ENCODE measurements around the gene TNFRSF13B.
"Not testable (repeated sequence)": the region's sequence is repeated elsewhere in the genome, so short reads cannot be mapped to it uniquely, and the experiment has no call there.

The TNFRSF13B gene

DNA sequence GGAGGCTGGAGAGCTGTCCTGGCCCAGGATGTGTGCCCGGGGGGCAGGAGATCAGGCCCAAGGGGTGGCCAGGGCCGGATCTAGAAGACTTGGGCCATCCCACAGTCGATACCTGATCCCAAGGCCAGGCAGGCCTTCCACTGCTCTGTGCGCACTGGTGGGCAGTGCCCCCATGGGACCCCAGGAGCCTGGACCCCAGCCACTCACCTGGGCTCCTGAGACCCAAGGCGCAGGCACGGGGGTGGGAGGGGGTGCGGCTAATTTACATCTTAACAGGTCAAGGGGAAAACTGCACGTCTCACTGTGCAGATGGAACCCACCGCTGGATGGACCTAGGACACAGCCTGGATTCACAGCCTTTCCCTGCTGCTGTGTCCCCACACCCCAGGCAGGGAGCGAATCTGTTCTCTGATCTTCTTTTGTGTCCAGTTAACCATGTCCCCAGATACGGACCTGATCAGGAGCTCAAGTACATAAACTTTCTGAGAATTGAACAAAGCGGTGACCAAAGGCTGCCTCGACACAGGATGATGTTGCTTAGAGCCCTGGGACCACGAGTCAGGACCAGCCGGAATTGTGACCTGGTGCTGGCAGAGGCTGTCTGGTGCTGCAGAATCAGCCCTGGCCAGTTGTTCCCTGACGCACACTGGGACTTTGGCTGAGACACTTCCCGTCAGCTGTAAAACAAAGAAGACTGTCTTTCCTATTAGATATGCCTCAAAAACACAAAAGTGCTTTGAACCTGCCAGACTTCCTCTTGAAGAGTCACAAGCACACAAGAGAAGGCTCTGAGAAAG is 60.6 kb downstream of the TNFRSF13B start:
- Mint-ChIP-seq H3K9me3 (no peaks in the 10 kb centered on the region), H3K4me3 (no peak overlapping the region), H3K4me1 (peaks cover 41% of the 10 kb centered on the region), H3K27me3 (peaks cover 9% of the 10 kb centered on the region), H3K27ac (no peak overlapping the region)
- ATAC-seq: peak; percentile 18
- no peak for DNase-seq

DNA sequence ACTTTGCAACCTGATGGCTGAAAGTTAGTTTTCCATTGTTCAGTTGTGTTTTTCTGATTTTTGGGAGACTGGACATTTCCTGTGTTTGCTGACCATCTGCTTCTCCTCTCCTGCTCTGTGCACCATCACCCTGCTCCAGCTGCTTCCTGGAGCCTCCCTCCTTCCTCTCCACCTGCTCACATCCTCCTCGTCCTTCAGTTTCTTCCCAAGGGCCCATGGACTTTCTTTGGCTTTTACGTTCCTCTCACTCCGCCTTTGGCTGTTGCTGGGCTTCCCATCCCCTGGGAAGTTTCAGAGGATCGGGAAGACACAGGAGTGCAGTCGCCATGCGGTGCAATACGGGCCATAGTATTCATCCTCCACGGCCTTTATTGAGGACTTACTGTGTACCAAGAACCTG is 61.6 kb downstream of the TNFRSF13B start:
- ATAC-seq (no peak), DNase-seq (no peak)
- Mint-ChIP-seq H3K4me3 (no peak overlapping the region), H3K27ac (no peak overlapping the region), H3K4me1 (peaks cover 41% of the 10 kb centered on the region), H3K27me3 (peaks cover 17% of the 10 kb centered on the region), H3K9me3 (no peaks in the 10 kb centered on the region)

DNA sequence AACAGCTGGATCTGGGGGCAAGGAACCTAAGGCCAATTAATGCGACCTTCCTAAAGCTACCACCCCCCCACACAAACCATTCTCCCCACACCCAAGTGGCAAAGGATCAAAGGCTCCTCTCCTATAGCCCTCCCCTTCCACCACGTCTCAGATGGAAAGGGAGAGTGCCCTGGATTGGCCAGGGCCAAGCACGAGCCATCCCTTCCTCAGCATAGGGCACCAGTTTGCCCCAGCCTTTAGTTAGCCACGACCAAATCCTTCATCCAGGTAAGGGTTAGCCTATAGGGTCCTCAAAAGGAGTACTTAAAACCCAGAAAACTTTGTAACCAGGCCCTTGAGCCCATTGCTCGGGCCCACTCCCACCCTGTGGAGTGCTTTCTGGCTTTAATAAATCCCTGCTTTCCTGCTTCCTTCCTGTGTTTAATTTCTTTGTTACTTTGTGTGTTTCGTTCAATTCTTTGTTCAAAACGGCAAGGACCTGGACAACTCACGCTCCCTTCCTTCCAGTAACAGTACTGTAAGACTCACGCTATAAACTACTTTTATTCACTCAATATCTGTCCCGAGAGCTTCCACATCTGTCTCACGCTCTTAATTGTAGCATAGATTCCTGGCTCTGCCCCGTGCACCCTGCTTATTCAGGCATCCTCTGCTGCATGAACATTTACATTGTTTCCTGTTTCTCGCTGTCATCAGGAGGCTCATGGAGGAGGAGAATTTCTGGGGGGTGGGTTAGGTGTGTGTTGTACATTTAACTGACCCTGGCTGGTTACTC is 62.3 kb downstream of the TNFRSF13B start:
- DNase-seq (no peak), ATAC-seq (no peak)
- peaks cover 41% of the 10 kb centered on the region for H3K4me1 Mint-ChIP-seq
- no peak overlapping the region for H3K4me3 Mint-ChIP-seq
- H3K9me3 Mint-ChIP-seq: no peaks in the 10 kb centered on the region
- peak overlapping the region in 1 of 2 donors; percentile 62 for H3K27ac Mint-ChIP-seq
- H3K27me3 Mint-ChIP-seq: peaks cover 20% of the 10 kb centered on the region

DNA sequence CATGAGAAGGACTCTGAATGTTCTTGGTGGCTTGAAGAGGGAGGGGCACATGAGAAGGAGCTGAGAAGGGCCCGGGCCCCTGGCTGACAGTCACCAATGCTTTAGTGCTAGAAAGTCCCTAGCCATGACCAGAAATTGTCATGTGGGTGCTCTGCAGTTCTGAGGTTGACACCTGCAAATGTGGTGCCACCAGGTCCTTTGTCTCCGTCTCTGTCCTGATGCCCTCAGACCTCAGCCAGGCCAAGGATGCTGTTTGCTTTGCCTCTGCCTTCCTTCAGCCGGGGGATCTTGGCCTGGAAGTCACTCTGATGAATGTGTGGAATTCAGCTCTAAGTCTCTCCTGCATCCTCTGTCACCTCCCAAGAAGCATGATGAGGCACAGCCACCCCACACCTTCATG is 63.6 kb downstream of the TNFRSF13B start:
- no peak overlapping the region for H3K4me3 Mint-ChIP-seq
- no peak overlapping the region for H3K27ac Mint-ChIP-seq
- H3K9me3 Mint-ChIP-seq: no peaks in the 10 kb centered on the region
- H3K27me3 Mint-ChIP-seq: peaks cover 30% of the 10 kb centered on the region
- ATAC-seq (no peak), DNase-seq (no peak)
- H3K4me1 Mint-ChIP-seq: peaks cover 41% of the 10 kb centered on the region

DNA sequence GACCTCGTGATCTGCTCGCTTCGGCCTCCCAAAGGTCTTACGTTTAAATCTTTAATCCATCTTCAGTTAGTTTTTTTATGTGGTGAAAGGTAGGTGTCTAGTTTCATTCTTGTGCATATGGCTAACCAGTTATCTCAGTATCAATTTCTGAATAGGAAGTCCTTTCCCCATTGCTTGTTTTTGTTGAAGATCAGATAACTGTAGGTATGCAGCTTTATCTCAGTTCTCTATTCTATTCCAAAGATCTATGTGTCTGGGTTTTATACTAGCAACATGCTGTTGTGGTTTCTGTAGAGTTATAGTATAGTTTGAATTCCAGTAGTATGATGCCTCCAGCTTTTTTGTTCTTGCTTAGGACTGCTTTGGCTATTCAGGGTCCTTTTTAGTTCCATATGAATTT is 65.2 kb downstream of the TNFRSF13B start:
- ATAC-seq: no peak

DNA sequence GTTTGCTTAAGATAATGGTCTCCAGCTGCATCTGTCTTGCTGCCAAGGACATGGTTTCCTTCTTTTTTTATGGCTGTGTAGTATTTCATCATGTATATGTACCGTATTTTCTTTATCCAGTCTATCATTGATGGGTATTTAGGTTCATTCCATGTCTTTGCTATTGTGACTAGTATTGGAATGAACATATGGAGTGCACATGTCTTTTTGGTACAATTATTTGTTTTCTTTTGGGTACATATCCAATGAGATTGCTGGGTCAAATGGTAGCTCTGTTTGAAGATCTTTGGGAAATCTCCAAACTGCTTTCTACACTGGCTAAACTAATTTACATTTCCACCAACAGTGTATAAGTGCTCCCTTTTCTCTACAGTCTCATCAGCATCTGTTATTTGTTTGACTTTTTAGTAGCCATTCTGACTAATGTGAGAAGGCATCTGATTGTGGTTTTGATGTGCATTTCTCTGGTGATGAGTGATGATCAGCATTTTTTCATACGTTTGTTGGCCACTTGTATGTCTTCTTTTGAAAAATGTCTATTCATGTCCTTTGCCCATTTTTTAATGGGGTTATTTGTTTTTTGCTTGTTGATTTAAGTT is 66.2 kb downstream of the TNFRSF13B start:
- H3K9me3 Mint-ChIP-seq: no peaks in the 10 kb centered on the region
- H3K4me1 Mint-ChIP-seq: peaks cover 24% of the 10 kb centered on the region
- no peak for DNase-seq
- ATAC-seq: no peak
- H3K27me3 Mint-ChIP-seq: peaks cover 51% of the 10 kb centered on the region
- no peak overlapping the region for H3K4me3 Mint-ChIP-seq
- H3K27ac Mint-ChIP-seq: no peak overlapping the region

More for the DNA sequence above, 65.2 kb downstream of the TNFRSF13B start:
- H3K4me1 Mint-ChIP-seq: peaks cover 34% of the 10 kb centered on the region
- DNase-seq: no peak
- peaks cover 42% of the 10 kb centered on the region for H3K27me3 Mint-ChIP-seq
- H3K4me3 Mint-ChIP-seq: no peak overlapping the region
- no peak overlapping the region for H3K27ac Mint-ChIP-seq
- H3K9me3 Mint-ChIP-seq: no peaks in the 10 kb centered on the region

DNA sequence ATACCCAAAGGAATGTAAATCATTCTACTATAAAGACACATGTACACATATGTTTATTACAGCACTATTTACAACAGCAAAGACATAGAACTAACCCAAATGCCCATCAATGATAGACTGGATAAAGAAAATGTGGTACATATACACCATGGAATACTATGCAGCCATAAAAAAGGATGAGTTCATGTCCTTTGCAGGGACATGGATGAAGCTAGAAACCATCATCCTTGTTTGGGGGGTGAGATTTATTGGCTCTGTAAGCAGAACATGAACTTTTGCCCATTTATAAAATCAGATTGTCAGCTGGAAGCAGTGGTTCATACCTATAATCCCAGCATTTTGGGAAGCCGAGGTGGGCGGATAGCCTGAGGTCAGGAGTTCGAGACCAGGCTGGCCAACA is 68.8 kb downstream of the TNFRSF13B start:
- Mint-ChIP-seq H3K27me3 (peaks cover 54% of the 10 kb centered on the region), H3K4me1 (peaks cover 10% of the 10 kb centered on the region)
- not testable (repeated sequence) for H3K4me3 Mint-ChIP-seq, H3K27ac Mint-ChIP-seq, ATAC-seq, H3K9me3 Mint-ChIP-seq, DNase-seq

DNA sequence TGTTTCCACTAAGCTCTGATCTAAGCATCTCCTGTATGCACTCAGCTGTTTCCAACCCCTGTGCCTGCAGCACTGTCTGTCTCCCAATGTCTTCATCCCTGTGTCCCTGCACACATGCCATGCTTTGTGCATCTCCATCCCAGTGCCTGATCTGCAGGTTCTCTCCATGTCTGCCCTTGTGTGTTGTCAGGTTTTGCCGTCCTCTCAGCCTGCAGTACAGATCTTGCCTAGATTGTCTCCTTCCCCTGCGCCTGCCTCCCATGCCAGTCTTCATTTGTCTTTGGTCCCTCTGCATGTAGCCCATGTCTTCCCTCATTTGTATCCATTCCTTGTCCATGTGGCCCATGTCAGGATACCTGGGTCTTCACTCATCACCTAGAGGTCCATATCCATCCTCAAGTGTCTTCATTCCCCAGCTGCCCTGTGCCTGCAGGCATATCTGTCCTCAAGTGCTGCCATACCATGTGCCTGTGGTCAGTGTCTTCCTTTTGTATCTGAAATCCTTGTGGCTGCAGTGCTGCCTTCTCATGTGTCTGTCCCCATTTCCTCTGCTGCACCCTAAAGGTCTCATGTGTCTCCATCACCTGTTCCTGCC is 71.5 kb downstream of the TNFRSF13B start:
- Mint-ChIP-seq H3K4me1 (no peaks in the 10 kb centered on the region), H3K4me3 (no peak overlapping the region), H3K27ac (no peak overlapping the region), H3K27me3 (peaks cover 46% of the 10 kb centered on the region), H3K9me3 (no peaks in the 10 kb centered on the region)
- ATAC-seq (no peak), DNase-seq (no peak)

DNA sequence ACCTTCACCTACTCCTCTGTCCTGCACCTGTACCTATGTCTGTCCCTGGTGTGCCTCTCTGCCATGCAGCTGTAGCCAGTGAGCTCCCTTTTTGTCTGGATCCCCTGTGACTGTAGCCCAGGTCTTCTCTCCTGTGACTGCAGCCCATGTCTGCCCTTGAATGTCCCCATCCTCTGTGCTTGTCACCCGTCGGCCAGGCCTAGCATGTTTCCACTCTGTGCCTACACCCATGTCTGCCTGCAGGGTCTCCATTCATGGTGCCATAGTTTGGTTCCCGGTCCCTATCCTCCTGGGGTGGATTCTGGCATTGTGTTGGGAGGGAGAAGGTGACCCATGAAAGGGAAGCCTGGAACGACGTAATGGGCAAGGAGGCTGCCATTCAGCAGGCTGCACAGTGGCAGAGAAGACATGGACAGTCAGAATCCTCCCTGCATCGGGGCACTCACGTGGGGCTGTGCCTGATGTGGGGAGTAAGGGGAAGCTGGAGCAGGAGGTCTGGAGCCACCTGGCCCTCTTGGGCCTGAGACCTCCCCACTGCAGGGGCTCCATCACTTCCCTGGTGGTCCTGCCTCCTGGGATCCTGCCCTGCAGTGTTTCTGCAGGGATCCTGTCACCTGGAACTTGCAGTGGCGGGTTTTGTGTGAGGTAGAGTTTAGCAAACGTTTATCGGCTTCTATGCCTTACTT is 74.6 kb downstream of the TNFRSF13B start:
- Mint-ChIP-seq H3K27me3 (peaks cover 27% of the 10 kb centered on the region), H3K27ac (peak overlapping the region in 1 of 2 donors; percentile 6)
- H3K9me3 Mint-ChIP-seq, ATAC-seq, DNase-seq, H3K4me3 Mint-ChIP-seq, H3K4me1 Mint-ChIP-seq: not testable (repeated sequence)

DNA sequence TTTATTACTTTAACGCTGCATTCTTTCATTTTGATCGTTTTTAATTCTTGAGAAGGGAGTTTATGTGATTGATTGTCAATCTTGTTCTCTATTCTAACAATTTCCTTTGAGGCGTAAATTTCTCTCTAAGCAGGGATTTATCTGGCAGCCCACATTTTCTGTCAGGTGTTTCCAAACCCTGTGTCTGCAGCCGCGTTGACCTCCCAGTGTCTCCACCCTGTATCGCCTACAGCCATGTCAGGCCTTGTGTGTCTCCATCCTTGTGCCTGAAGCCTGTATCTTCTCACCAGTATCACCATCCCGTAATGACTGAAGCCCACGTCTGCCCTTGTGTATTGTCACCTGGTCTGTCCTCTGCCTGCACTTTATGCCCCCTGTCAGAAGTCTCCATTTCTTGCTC is 75.7 kb downstream of the TNFRSF13B start:
- peaks cover 16% of the 10 kb centered on the region for H3K27me3 Mint-ChIP-seq
- ATAC-seq, H3K27ac Mint-ChIP-seq, DNase-seq, H3K9me3 Mint-ChIP-seq, H3K4me1 Mint-ChIP-seq, H3K4me3 Mint-ChIP-seq: not testable (repeated sequence)

DNA sequence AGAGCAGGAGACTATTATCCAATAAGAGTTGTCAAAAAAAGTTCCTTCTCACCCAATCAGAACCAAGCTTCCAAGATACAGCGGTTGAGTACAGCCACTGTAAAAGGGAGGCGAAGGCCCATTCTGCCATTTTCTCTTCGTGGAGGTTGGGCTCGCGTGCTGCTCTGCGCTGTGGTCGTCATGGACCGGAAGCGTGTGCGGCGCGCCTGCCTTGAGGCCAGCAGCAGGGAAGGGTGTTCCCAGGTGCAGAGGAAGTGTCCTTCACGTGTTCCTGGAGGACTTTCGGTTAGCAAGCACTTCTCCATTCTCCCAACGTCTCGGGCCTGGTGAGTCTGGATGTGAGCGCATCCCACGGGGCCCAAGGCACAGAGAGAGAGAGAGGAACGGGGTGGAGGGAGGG is 78.4 kb downstream of the TNFRSF13B start:
- not testable (repeated sequence) for H3K4me1 Mint-ChIP-seq, DNase-seq, H3K27ac Mint-ChIP-seq, H3K4me3 Mint-ChIP-seq, H3K27me3 Mint-ChIP-seq, ATAC-seq, H3K9me3 Mint-ChIP-seq

DNA sequence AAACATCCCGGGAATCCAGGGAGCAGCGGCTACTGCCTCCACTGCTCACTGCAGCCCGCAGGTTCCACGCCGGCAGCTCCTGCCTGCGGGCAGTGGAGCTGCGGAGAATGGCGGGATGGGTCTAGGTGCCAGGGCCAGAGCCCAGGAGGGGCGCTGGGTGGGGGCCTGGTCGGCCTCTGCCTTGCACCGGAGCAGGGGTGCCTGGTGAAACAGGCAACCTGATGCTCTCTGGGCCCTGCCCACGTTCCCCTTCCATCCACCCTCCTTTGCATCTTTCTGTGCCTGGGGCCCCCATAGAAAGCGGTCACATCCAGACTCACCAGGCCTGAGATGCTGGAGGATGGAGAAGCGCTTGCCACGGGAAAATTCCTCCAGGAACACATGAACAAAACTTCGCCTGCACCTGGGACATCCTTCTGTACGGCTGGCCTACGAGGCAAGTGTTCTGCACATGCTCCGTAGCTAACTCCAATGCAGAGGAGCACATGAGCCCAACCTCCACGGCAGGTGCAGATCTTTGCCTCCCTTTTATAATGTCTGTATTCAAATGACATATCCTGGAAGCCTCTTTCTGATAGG is 79.0 kb downstream of the TNFRSF13B start:
- H3K9me3 Mint-ChIP-seq, DNase-seq, H3K4me3 Mint-ChIP-seq, H3K27me3 Mint-ChIP-seq, ATAC-seq, H3K4me1 Mint-ChIP-seq, H3K27ac Mint-ChIP-seq: not testable (repeated sequence)

DNA sequence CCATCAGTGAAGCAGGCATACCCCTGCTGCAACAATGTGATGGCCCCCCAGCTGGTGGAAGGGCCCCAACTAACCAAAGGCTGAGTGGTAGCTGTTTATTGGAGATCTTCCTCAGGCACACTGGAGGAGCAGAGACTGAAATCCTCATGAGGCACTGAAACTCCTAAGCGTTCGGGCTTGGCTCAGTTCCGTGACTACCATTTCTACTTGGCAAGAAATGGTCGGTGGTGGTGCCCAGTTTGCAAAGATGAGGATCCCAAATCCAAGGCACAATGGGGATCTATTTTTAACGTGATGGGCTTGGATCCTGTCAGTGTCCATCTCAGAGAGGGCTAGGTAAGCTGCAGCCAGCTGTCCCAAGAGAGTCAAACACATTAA is 82.8 kb downstream of the TNFRSF13B start:
- Mint-ChIP-seq H3K4me3 (no peak overlapping the region), H3K27me3 (no peaks in the 10 kb centered on the region), H3K4me1 (peaks cover 9% of the 10 kb centered on the region)

More for the DNA sequence above, 82.8 kb downstream of the TNFRSF13B start:
- Mint-ChIP-seq H3K27ac (no peak overlapping the region), H3K9me3 (no peaks in the 10 kb centered on the region)
- no peak for DNase-seq
- no peak for ATAC-seq
